ENCODE data around the gene SERP2. TPM values are rescaled to one million over a fixed set of nuclear protein-coding genes. Genes with fewer than 3 reads are reported as not detected.
A peak's percentile ranks its signal among the peaks of the same experiment; 100 is the strongest.

The SERP2 gene
- total and polyA plus RNA-seq, 9 of the 15 experiments (the other 6 are each of a cell fraction or from before 2014, with no cell fraction given), result 0.13 TPM; not detected in 8

GRCh38 chr13:44435142-44435918, 61.7 kb downstream of the SERP2 start (continued):
- TF ChIP-seq ZNF354B (CRISPR knock-in tag; IDR thresholded peaks at IDR 0.05), result no peak
- TF ChIP-seq HNRNPK (IDR thresholded peaks at IDR 0.05; ENCODE audit: low read depth, low read length, poor library complexity, severe bottlenecking), result no peak
- TF ChIP-seq TCF15 (CRISPR knock-in tag; IDR thresholded peaks at IDR 0.05), result no peak
- no peak for TF ChIP-seq STAT6 (CRISPR knock-in tag; IDR thresholded peaks at IDR 0.05)
- no peak for TF ChIP-seq ZNF830 (CRISPR knock-in tag; IDR thresholded peaks at IDR 0.05)
- 0 out of 2 replicates have a peak, but pooled peaks have one; percentile 14 for TF ChIP-seq SOX6 (IDR thresholded peaks at IDR 0.05)
- no peak for TF ChIP-seq SNRNP70 (optimal IDR thresholded peaks at IDR 0.05; ENCODE audit: low read depth, low read length)
- TF ChIP-seq MEIS2 (IDR thresholded peaks at IDR 0.05; ENCODE audit: partially characterized antibody), result peak; percentile 32
- no peak for TF ChIP-seq ZSCAN29 (IDR thresholded peaks at IDR 0.05)
- TF ChIP-seq ZNF316 (IDR thresholded peaks at IDR 0.05), result peak; percentile 98
- no peak for TF ChIP-seq ZNF77 (CRISPR knock-in tag; IDR thresholded peaks at IDR 0.05)
- TF ChIP-seq SAP30 (IDR thresholded peaks at IDR 0.05; ENCODE audit: borderline replicate concordance, insufficient read depth, low read depth, low read length, poor library complexity, severe bottlenecking), result no peak
- no peak for TF ChIP-seq CTCFL (IDR thresholded peaks at IDR 0.05; ENCODE audit: borderline replicate concordance, insufficient read depth, low read depth, low read length, poor library complexity, severe bottlenecking)
- no peak for TF ChIP-seq ZNF76 (CRISPR knock-in tag; IDR thresholded peaks at IDR 0.05; ENCODE audit: borderline replicate concordance)
- no peak for TF ChIP-seq ZSCAN32 (CRISPR knock-in tag; IDR thresholded peaks at IDR 0.05)
- no peak for TF ChIP-seq HOXB6 (CRISPR knock-in tag; IDR thresholded peaks at IDR 0.05; ENCODE audit: borderline replicate concordance)
- TF ChIP-seq NRF1 (conservative IDR thresholded peaks at IDR 0.05 in 1 of 2, IDR thresholded peaks at IDR 0.05 in 1 of 2), result peak in 1 of 2 experiments; percentile 31; a peak in 2 of 4 replicates
- no peak for TF ChIP-seq KDM5B (IDR thresholded peaks at IDR 0.05; ENCODE audit: insufficient replicate concordance, low read depth, low read length)
- TF ChIP-seq ZNF277 (CRISPR knock-in tag; IDR thresholded peaks at IDR 0.05; ENCODE audit: borderline replicate concordance), result no peak

Data from K562 (cell line).